Measurements from ENCODE around the gene NTHL1. TPM values are rescaled to one million over a fixed set of nuclear protein-coding genes. Genes with fewer than 3 reads are reported as not detected.

NTHL1 gene
- total and polyA plus RNA-seq, 9 of the 15 experiments (the other 6 are each of a cell fraction or from before 2014, with no cell fraction given), result 1.1 to 58.8 (median 17.6) TPM

GRCh38 chr16:1990351-1991134, 57.1 kb downstream of the NTHL1 start (continued):
- TF ChIP-seq CBFB (CRISPR knock-in tag; IDR thresholded peaks at IDR 0.05), result no peak
- TF ChIP-seq ZNF407 (IDR thresholded peaks at IDR 0.05; ENCODE audit: low read depth), result peak; percentile 52; the same call in 1 of the 2 replicates
- no peak for TF ChIP-seq E2F6 (IDR thresholded peaks at IDR 0.05; ENCODE audit: borderline replicate concordance in 1 of 2, extremely low read depth in 1 of 2, insufficient read depth in 1 of 2, insufficient read length in 1 of 2, low read depth in 1 of 2, low read length in 1 of 2, poor library complexity in 1 of 2, severe bottlenecking in 1 of 2)
- no peak for TF ChIP-seq SPI1 (IDR thresholded peaks at IDR 0.05; ENCODE audit: borderline replicate concordance, low read depth, low read length)
- TF ChIP-seq DPF2 (IDR thresholded peaks at IDR 0.05), result peak; percentile 35; the same call in 1 of the 2 replicates
- TF ChIP-seq JUN (IDR thresholded peaks at IDR 0.05; ENCODE audit: borderline replicate concordance, low read depth, low read length), result peak; percentile 77
- TF ChIP-seq JUN (CRISPR knock-in tag; IDR thresholded peaks at IDR 0.05; ENCODE audit: borderline replicate concordance), result 0 out of 2 replicates have a peak, but pooled peaks have one; percentile 77
- peak; percentile 39; the same call in 1 of the 2 replicates for TF ChIP-seq ATF1 (CRISPR knock-in tag; IDR thresholded peaks at IDR 0.05)
- peak; percentile 36 for TF ChIP-seq ATF1 (tag; IDR thresholded peaks at IDR 0.05)
- peak; percentile 80; the same call in 1 of the 2 replicates for TF ChIP-seq TFAP4 (CRISPR knock-in tag; IDR thresholded peaks at IDR 0.05; ENCODE audit: borderline replicate concordance)
- TF ChIP-seq HMGN3 (IDR thresholded peaks at IDR 0.05; ENCODE audit: borderline replicate concordance, extremely low read depth, insufficient read length, low read depth, low read length), result peak; percentile 14
- peak; percentile 27; the same call in 1 of the 2 replicates for TF ChIP-seq BCOR (IDR thresholded peaks at IDR 0.05)
- no peak for TF ChIP-seq ZNF184 (CRISPR knock-in tag; IDR thresholded peaks at IDR 0.05)
- TF ChIP-seq ARID1B (IDR thresholded peaks at IDR 0.05), result peak; percentile 28; the same call in 1 of the 2 replicates
- TF ChIP-seq ESRRA (IDR thresholded peaks at IDR 0.05; ENCODE audit: borderline replicate concordance, low read depth), result peak; percentile 86
- peak; percentile 85; the same call in 1 of the 2 replicates for TF ChIP-seq ATF2 (CRISPR knock-in tag; IDR thresholded peaks at IDR 0.05)

All from K562 (cell line).